Stimulated activated CD4-positive, alpha-beta T cell treated with anti-CD3 and anti-CD28 coated beads, Interleukin-12 subunit alpha, Interleukin-12 subunit beta, amount 100 ng/mL, for 4 hours (primary cell): ENCODE results near the gene KIF26A.
"Not testable (repeated sequence)": the region's sequence is repeated elsewhere in the genome, so short reads cannot be mapped to it uniquely, and the experiment has no call there.

ENCODE experiments used
- DNase-seq: peaks from one replicate; pipeline ENCODE4 v3.0.0-alpha.2; 2020

The KIF26A gene

DNA sequence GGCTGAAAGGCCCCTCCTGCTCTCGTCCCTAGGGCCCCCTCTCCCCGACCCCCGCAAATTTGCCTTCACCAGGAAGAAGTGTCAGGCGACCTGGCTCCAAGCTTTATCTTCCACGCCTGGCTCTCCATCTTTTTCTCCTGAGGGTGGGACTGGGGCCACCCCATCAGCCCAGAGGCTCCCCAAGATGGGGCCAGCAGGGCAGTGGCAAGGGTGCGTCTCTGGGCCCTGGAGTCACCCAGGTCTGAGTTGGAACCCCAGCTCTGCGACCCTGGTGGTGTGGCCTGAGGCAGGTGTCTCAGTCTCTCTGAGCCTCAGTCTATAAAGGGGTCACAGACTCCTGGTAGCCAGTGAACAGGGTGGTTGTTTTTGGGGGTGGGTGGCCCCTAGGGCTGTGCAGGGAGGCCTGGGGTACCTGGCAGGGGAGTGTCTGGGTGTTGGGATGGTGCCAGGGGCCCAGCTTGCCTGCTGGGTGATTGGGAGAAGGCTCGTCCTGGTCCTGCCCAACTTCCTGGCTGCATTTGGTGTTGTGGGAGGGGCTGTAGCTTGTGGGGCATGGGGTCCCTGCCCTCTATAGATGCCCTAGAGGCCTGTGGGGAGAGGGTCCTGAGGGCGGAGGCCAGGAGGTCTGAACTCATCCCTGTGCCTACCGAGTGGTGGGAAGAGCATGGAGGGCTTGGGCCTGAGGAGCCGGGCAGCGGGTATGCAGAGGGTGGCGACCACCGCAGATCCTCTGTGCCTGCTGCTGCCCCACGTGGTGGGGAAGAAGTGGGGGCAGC, 7.6 kb downstream of the KIF26A start:
- no peak for DNase-seq

GRCh38 chr14:104146651-104147345, 8.4 kb downstream of the KIF26A start:
- no peak for DNase-seq

DNA sequence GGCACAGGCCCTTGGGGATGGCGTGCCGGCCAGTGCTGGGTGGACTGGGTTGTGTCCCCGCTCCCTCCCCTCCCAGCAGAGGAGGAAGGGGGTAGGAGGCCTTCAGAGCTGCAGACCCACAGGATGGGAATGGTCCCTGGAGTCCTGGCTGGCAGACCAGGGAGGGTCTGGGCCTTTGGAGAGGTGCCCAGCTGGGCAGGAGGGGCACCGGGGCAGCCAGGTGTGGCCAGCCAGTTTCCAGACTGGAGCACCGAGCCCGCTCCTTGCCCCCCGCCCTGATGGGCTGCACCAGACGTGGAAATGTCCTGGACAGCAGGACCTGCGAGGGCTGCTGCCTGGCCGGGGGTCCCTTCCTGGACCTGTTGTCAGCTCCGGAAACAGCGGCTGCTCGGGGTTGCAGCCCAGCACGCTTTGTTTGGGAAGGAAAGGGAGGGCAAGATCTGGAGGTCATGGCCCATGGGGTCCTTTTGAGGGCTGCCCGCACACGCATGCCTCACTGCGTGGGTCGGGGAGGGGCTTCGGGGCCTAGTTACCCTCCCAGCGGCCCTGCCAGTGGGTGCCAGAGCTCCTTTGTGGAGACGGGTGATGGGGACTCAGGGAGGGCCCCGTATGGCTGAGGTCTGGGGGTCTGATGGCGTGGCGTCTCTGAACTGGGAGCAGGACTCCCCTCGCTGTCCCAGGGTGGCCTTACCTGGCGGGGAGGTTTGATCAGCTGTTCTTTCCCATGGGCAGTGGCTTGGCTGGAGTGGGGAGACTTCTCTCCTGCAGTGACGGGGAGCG, 9.1 kb downstream of the KIF26A start:
- no peak for DNase-seq

DNA sequence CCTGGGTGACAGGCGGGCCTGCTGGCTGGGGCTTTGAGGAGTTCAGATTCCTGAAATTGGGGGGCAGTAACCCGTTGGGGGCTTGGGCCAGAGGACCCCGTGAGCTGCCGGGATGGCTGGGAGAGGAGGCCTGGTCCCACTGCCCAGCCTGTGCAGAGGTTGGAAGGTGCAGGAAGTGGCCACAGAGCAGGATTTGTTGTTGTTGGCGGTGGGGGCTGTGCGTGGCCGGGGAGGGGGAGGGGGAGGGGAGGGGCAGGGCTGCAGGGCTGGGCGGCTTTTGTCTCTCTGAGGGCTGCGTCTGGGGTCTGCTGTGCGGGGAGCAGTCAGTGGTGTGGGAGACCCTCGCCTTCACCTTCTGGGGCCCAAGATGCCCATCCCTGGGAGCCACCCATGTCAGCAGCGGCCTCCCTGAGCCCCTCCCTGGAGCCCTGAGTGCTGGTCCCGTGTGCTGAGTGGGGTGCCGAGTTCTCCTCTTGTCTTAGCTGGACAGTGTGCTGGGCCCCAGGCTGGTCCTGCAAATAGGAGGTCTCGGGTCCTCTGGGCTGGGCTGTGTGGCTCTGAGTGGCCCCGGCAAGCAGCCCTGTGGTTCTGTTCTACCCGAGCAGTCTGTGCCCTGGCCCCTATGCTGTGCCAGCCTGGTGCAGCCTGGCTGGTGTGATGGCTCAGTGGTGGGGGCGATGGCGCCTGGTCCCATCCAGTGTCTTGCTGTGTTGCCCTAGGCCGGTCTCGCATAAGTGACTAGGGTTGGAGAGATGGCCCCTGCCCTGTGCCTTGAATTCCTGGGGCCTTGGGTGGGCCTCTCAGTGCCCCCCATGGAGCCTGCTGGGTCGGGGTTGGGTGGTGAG, 10.3 kb downstream of the KIF26A start:
- DNase-seq, result no peak

DNA sequence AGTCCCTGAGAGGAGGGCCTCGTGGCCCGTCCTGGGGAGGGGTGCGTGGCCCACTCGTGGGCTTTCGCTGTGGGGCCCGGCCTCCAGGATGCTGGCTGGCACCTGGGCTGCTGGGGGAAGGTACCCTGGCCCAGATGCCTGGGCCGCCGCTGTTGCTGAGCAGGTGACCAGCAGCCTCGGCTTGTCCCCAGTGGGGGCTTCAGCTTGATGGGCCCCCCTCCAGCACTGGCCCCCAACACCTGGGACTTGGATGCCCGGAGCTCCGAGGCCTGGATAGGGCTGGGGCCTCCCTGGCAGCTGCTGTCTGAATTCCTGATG, 10.8 kb downstream of the KIF26A start:
- no peak for DNase-seq

GRCh38 chr14:104149617-104150135, 11.3 kb downstream of the KIF26A start:
- DNase-seq, result no peak

DNA sequence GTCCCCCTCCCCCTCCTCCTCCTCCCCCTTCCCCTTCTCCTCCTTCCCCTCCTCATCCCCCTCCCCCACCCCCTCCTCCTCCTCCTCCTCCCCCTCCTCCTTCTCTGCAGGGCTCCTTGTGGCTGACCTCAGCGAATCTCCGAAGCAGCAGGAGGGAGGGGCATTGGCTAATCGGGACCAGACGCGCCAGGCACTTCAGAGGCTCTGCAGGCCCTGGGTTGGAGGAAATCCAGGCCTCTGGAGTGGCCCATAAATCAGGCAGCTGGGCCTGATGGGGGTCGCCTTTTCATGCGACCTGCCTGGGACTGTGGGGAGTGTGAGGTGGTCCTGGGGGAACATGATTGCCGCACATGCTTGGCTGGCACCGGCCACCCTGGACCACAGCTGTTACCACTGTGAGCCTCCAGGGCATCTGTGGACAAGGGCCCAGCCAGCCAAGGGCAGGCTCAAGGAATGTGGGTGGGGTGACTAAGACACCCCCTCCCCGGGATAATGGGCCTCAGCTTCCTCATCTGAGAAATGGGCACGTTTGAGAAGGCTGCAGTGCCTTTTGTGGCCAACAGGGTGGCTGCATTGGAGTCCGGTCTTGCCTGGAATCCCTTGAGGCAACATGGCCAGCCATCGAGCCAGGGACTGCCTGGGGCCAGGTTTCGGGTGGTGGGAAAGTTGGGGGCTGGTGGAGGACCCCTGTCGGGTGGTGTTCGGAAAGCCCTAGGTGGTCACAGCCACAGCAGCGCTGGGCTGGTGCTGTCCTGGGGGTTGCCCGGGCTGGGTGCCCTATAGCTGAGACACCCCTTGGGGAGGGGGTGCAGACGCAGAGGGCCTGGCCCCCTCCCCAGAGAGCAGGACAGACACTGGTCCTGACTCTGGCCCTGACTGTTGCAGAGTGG, 12.0 kb downstream of the KIF26A start:
- DNase-seq, result no peak

DNA sequence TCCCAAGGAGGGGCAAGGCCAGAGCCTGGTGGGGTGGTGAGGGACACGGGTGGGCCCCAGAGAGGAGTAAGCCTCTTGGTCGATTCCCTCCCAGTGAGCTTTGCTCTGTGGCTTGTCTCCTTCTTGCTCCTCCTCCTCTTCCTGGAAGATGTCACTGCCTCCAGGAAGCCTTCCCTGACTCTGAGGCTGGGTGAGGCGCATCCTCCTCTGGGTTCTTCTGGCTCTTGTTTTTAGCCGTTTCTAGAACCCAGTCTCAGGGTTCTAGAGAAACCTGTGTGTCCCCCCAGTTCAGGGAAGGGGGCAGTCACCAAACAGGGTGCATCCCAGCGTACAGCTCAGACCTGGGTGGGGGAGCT, 12.6 kb downstream of the KIF26A start:
- no peak for DNase-seq

- DNase-seq, result no peak
Observed at GRCh38 chr14:104151566-104152245, 13.3 kb downstream of the KIF26A start.

DNA sequence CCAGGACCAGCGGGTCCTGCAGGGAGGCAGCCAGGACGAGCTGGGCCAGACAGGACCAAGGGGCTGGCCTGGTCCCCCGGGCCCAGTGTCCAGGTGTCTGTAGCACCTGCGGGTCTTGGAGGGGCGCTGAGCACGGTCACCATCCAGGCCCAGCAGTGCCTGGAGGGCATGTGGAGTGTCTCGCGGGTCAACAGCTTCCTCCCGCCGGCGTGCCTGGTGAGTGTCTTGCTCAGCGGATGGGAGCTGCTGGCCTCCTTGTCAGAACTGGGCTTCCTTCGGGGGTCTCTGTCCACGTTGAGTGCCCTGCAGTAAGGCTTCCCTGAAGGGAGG, 13.8 kb downstream of the KIF26A start:
- no peak for DNase-seq

DNA sequence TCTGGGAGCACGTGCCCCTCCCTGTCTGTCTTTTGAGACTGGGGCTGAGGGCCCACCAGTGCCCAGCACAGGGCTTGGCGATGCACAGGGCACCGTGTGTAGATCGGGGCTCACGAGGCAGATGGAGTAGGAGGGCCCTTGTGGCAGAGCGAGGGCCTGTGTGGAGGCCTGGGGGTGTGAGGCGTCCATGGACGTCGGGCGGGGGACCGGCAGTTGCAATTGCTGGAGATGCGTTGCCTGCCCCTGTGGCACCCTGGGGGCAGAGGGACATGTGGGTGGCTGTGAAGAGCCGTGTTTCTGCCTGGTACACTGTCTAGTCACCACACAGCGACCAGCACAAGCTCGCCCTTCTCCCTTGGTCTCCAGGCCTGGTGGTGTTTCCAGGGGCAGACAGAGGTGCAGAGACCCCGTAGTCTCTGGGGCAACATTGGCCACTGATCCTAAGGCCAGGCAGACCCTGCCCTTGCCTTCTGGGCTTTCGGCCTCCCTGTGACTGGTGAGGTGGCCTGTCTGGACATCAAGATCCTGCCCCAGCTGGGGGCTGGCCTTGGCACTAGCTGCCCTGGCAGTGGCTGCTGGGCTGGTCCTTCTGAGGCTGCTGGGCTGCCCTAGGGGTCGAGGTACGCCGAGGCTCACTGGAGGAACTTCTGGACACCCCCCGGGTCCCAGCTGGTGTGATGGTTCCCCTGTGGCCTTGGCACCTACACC, 14.5 kb downstream of the KIF26A start:
- DNase-seq, result no peak

GRCh38 chr14:104153394-104153755, 15.0 kb downstream of the KIF26A start:
- DNase-seq, result not testable (repeated sequence)

- DNase-seq, result no peak
Observed at GRCh38 chr14:104154246-104154645, 15.9 kb downstream of the KIF26A start.

GRCh38 chr14:104155513-104155912, 17.1 kb downstream of the KIF26A start:
- no peak for DNase-seq

- DNase-seq, result no peak
Observed at GRCh38 chr14:104156142-104156541, 17.8 kb downstream of the KIF26A start.

- no peak for DNase-seq
Observed at GRCh38 chr14:104157016-104157928, 18.9 kb downstream of the KIF26A start.

- no peak for DNase-seq
Observed at GRCh38 chr14:104158827-104159798, 20.7 kb downstream of the KIF26A start.

DNA sequence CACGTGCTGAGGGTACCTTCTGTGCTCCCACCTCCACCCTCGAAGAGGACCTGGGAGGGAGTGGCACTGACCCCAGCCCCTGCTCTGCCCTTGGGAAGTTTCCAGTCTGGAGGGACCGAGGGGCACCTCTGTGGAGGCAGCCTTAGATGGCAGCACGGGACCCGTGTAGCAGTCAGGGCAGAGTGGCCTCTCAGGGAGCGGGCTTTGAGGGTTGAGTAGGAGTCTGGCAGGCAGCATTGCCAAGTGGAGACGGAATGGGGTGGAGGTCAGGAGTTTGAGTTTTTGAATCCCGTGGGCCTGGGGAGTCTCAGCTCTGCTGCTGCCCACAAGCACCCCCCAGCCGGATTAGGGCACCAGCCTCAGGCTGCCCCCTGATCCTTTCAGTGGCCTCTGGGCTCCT, 21.6 kb downstream of the KIF26A start:
- DNase-seq, result no peak
